Hematopoietic multipotent progenitor cell treated with erythropoietin and hydrocortisone succinate and interleukin-3 and kit ligand, for 8 days (in vitro differentiated cells): ENCODE results near the gene NCOA6.
"Not testable (repeated sequence)": the region's sequence is repeated elsewhere in the genome, so short reads cannot be mapped to it uniquely, and the experiment has no call there.

Experiments used
- DNase-seq: peaks from one replicate; pipeline ENCODE4 v3.0.0-alpha.2; 2015

NCOA6 gene

GRCh38 chr20:34824806-34825529 is 483 bp downstream of the NCOA6 start:
- DNase-seq = peak; percentile 52

GRCh38 chr20:34824452-34824805 is 1.0 kb downstream of the NCOA6 start:
- DNase-seq = peak; percentile 85

GRCh38 chr20:34824026-34824425 is 1.4 kb downstream of the NCOA6 start:
- no peak for DNase-seq

- no peak for DNase-seq
These were observed 4.5 kb downstream of the NCOA6 start for GRCh38 chr20:34820805-34821578.

GRCh38 chr20:34817801-34818200 is 7.7 kb downstream of the NCOA6 start:
- no peak for DNase-seq

- no peak for DNase-seq
These were observed 8.4 kb downstream of the NCOA6 start for GRCh38 chr20:34817072-34817471.

DNA sequence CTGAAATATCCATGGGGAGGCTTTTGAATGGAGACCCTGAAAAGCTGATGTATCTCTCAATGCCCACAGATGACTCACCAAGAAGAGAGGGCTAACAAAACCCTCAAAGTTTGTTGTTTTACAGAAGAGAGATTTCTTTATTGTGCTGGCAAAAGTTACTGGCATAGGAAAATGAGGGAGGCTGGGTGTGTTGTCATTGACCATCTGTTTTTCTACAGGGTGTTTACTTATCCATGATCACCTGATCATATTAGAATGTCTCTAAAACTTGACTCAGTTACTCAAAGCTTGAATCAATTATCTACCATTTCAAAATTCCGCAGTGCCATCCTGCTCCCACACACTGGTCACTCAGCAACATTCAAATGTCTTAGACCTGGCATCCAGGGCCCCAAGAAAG is 9.8 kb downstream of the NCOA6 start:
- no peak for DNase-seq

GRCh38 chr20:34808583-34808982 is 16.9 kb downstream of the NCOA6 start:
- DNase-seq = no peak

DNA sequence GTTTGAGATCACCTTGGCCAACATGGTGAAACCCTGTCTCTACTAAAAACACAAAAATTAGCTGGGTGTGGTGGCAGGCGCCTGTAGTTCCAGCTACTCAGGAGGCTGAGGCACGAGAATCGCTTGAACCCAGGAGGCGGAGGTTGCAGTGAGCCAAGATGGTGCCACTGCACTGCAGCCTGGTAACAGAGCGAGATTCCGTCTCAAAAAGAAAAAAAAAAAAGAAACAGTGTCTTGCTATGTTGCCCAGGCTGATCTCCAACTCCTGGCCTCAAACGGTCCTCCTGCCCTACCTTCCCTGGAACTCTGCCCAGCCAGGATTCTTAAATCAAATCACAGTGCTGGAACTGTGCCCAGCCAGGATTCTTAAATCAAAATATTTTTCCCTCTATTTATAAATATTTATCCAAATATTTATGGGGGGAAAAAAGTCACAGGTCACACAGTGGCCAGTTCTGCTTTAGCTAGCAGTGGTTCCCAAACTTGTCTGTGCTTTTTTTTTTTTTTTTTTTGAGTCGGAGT is 17.4 kb downstream of the NCOA6 start:
- DNase-seq = not testable (repeated sequence)

- no peak for DNase-seq
These were observed 19.2 kb downstream of the NCOA6 start for GRCh38 chr20:34806255-34806654.

DNA sequence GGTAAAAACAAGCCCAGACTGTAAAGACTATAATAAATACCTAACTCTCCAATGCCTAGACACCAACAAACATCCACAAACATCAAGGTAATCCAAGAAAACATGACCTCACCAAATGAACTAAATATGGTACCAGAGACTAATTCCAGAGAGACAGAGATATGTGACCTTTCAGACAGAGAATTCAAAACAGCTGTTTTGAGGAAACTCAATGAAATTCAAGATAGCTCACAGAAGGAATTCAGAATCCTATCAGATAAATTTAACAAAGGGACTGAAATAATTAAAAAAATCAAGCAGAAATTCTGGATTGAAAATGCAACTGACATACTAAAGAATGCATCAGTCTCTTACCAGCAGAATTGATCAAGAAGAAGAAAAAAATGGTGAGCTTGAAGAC is 26.6 kb downstream of the NCOA6 start:
- no peak for DNase-seq

GRCh38 chr20:34798328-34798727 is 27.1 kb downstream of the NCOA6 start:
- no peak for DNase-seq

- peak; percentile 28 for DNase-seq
These were observed 28.1 kb downstream of the NCOA6 start for GRCh38 chr20:34797012-34797995.

- DNase-seq = no peak
These were observed 31.4 kb downstream of the NCOA6 start for GRCh38 chr20:34794006-34794585.

GRCh38 chr20:34792687-34793363 is 32.6 kb downstream of the NCOA6 start:
- no peak for DNase-seq

- DNase-seq = no peak
These were observed 34.0 kb downstream of the NCOA6 start for GRCh38 chr20:34791289-34792020.

DNA sequence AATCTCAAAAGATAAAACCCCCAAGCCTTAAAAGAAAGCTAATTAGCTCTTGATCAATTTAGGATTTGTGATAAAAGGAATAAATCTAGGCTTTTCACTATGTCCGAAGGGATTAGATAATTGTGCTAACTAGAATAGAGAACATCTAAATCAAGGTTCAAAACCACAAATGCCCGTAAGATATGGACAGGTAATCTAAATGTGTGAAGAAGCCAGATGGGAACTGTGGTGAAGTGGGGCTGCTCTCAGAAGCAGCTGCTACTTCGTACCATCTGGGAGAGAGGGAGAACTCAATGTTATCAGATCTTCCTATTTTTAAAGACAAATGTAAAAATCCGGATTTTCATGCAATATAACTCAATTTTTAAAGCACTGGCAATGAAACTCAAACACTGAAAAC is 44.2 kb downstream of the NCOA6 start:
- no peak for DNase-seq

DNA sequence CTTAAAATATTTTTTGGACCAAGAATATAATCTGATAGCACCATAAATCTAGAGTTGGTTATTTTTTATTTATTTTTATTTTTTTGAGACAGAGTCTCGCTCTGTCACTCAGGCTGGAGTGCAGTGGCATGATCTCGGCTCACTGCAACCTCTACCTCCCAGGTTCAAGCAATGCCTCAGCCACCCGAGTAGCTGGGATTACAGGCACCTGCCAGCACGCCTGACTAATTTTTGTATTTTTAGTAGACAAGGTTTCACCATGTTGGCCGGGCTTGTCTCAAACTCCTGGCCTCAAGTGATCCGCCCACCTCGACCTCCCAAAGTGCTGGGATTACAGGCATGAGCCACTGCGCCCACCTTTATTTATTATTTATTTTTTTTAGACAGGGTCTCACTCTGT is 45.2 kb downstream of the NCOA6 start:
- not testable (repeated sequence) for DNase-seq

DNA sequence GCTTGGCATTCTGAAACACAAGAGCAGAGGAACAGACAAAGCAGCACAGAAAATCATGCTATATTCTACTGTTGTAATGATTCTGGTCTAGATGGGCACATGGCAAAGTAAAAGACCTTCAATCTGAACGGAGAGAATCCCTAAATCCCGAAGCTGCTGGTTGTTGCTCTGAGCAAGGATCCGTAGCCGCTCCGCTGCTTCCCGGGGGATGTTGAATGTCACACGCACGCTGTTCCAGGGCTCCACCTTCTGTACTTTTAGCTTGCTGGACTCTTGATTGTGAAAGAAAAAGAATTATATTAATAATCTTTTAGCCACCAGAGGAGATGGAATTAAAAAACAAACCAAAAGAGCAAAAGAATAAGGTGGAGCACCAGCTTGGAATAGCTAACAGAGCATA is 49.3 kb downstream of the NCOA6 start:
- no peak for DNase-seq

DNA sequence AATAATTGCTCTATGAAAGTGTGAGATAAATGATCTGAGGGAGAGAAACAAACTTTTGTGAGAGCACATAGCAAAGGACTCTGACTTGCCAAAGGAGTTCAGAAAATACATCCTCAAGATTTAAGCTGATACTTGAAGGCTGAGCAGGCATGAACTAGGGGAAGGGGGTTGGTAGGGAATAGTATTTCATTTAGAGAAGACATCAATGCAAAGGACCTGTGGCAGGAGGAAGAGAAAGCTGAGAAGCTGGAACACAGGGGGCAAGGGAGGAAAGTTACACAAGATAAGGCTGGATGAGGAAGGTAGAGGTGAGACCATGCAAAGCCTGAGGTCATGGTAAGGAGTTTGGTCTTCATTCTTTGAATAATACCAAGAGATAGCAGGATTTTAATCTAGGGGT is 50.6 kb downstream of the NCOA6 start:
- no peak for DNase-seq

DNA sequence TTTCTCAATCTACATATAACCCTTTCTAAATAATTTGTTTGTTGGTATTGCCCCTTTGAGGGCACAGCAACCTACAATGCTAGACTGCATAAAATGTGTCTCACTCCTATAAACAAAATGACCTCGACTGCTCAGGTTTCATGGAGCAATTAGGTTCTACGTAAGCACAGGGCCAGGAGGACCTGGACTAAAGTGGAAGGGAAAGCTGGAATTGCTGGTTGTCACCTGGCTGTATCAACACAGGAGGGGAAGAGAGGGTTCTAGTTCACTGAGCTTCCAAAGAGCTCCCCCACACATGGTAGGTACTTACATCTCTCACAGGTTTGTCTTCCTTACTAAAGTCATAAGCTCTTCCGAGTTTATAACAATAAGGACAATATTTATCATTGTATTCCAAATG is 51.0 kb downstream of the NCOA6 start:
- DNase-seq = no peak
